OCI-LY3 (cell line): ENCODE data around the gene CCT3.

ENCODE experiments used
- EZH2phosphoT487 ChIP-seq: fragments of 200-600 bp; shearing (Covaris generic); IDR thresholded peaks from 2 replicates; pipeline ENCODE4 v1.6.1; 2018; ENCODE audit warnings: antibody characterized with exemption, mixed run types, low read depth
- TF ChIP-seq, protein P1 (sequence below): fragments of 200-600, 300-600 bp; sonication (generic); IDR thresholded peaks from 2 replicates; pipeline ENCODE4 v1.5.1; 2014; ENCODE audit warnings: antibody characterized with exemption, low read length, low read depth

GRCh38 chr1:156379420-156380165 lies 41.5 kb upstream of the CCT3 start:
- TF ChIP-seq, protein P1, sequence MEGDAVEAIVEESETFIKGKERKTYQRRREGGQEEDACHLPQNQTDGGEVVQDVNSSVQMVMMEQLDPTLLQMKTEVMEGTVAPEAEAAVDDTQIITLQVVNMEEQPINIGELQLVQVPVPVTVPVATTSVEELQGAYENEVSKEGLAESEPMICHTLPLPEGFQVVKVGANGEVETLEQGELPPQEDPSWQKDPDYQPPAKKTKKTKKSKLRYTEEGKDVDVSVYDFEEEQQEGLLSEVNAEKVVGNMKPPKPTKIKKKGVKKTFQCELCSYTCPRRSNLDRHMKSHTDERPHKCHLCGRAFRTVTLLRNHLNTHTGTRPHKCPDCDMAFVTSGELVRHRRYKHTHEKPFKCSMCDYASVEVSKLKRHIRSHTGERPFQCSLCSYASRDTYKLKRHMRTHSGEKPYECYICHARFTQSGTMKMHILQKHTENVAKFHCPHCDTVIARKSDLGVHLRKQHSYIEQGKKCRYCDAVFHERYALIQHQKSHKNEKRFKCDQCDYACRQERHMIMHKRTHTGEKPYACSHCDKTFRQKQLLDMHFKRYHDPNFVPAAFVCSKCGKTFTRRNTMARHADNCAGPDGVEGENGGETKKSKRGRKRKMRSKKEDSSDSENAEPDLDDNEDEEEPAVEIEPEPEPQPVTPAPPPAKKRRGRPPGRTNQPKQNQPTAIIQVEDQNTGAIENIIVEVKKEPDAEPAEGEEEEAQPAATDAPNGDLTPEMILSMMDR, result no peak
- TF ChIP-seq EZH2phosphoT487, result no peak
